IMR-90 (cell line): ENCODE measurements around the gene CAP2. TPM values are rescaled to one million over a fixed set of nuclear protein-coding genes. Genes with fewer than 3 reads are reported as not detected.

Experiments
- ATAC-seq: fragments of 200-7000 bp; cut with Tn5 transposase; 2 replicates; pipeline ENCODE4 v1.9.1; 2020; ENCODE audit warnings: low read depth, mild to moderate bottlenecking, moderate library complexity
- BruUV-seq: library from RNA; stranded (reverse); fragments of 400-500 nt; replicated peaks from 2 replicates; lab custom pipeline; 2021; lab: Mats Ljungman, UMichigan
- CTCF ChIA-PET: fragments of 300-600 bp; formaldehyde crosslinking; extraction: SDS; loops from one replicate; lab custom pipeline; 2021; ENCODE audit warnings: antibody characterized with exemption; lab: Yijun Ruan, JAX
- POLR2A ChIA-PET: fragments of 300-600 bp; sonication (Branson Sonifier 250); formaldehyde crosslinking; loops from one replicate; lab custom pipeline; 2022; ENCODE audit warnings: antibody characterized with exemption; ENCODE audit not compliant: unreplicated experiment; lab: Charles Lee
- DNase-seq: peaks from one replicate; pipeline ENCODE4 v3.0.0; 2013
- H2AFZ ChIP-seq: replicated peaks from 2 replicates; pipeline ENCODE3; 2013; ENCODE audit warnings: low read length, mild to moderate bottlenecking; ENCODE audit not compliant: poor library complexity
- H2AK5ac ChIP-seq: 2 replicates; pipeline ENCODE4 v1.6.1; 2013; ENCODE audit warnings: low read depth, low read length, inconsistent platforms
- H2AK9ac ChIP-seq: replicated peaks from 2 replicates; pipeline ENCODE3; 2013; ENCODE audit warnings: mild to moderate bottlenecking, low read depth, low read length, moderate library complexity; ENCODE audit not compliant: poor library complexity
- H2BK120ac ChIP-seq: 2 replicates; pipeline ENCODE4 v1.6.1; 2013; ENCODE audit warnings: low read depth, low read length, inconsistent platforms
- H2BK15ac ChIP-seq: 3 replicates; pipeline ENCODE4 v1.6.1; 2013; ENCODE audit warnings: low read depth, low read length, inconsistent platforms
- H2BK20ac ChIP-seq: 2 replicates; pipeline ENCODE4 v1.6.1; 2013; ENCODE audit warnings: low read depth, mild to moderate bottlenecking, inconsistent platforms, low read length, moderate library complexity
- H2BK5ac ChIP-seq: 2 replicates; pipeline ENCODE4 v1.6.1; 2013; ENCODE audit warnings: mild to moderate bottlenecking, low read depth, low read length, inconsistent platforms; ENCODE audit not compliant: poor library complexity, severe bottlenecking
- H3K14ac ChIP-seq: replicated peaks from 2 replicates; pipeline ENCODE4 v1.6.1; 2013; ENCODE audit warnings: low read depth, low read length, inconsistent platforms
- H3K18ac ChIP-seq: 2 replicates; pipeline ENCODE4 v1.6.1; 2013; ENCODE audit warnings: low read depth, low read length, control low read depth
- H3K23ac ChIP-seq: 2 replicates; pipeline ENCODE4 v1.6.1; 2013; ENCODE audit warnings: low read depth, low read length, inconsistent platforms
- H3K27ac ChIP-seq: 2 replicates; pipeline ENCODE4 v1.5.1; 2013; ENCODE audit warnings: mild to moderate bottlenecking, control low read depth, low read length; ENCODE audit not compliant: insufficient read depth
- H3K27me3 ChIP-seq: 2 replicates; pipeline ENCODE4 v1.6.1; 2013; ENCODE audit warnings: low read length; ENCODE audit not compliant: control insufficient read depth, insufficient read depth
- H3K36me3 ChIP-seq: 2 replicates; pipeline ENCODE4 v1.6.1; 2013; ENCODE audit warnings: low read length, mixed read lengths; ENCODE audit not compliant: control insufficient read depth, insufficient read depth
- H3K4ac ChIP-seq: 2 replicates; pipeline ENCODE4 v1.6.1; 2013; ENCODE audit warnings: low read depth, low read length, inconsistent platforms
- H3K4me1 ChIP-seq: 2 replicates; pipeline ENCODE4 v1.6.1; 2013; ENCODE audit warnings: low read length, mixed read lengths; ENCODE audit not compliant: control insufficient read depth, insufficient read depth
- H3K4me2 ChIP-seq: 2 replicates; pipeline ENCODE4 v1.6.1; 2013; ENCODE audit warnings: low read depth, mild to moderate bottlenecking, control low read depth, low read length, moderate library complexity
- H3K4me3 ChIP-seq: 2 replicates; pipeline ENCODE4 v1.5.1; 2013; ENCODE audit warnings: low read depth, mild to moderate bottlenecking, control low read depth, low read length, moderate library complexity; ENCODE audit not compliant: insufficient read depth
- H3K56ac ChIP-seq: 2 replicates; pipeline ENCODE4 v1.6.1; 2013; ENCODE audit warnings: low read length, inconsistent platforms; ENCODE audit not compliant: insufficient read depth; ENCODE audit errors: extremely low read depth
- H3K79me1 ChIP-seq, 2 experiments: 2 replicates each; pipeline ENCODE4 v1.6.1; 2013; ENCODE audit warnings: low read length in 2 of 2, inconsistent platforms in 1 of 2, low read depth in 1 of 2
- H3K9ac ChIP-seq: 2 replicates; pipeline ENCODE4 v1.6.1; 2013; ENCODE audit warnings: low read depth, low read length, control low read depth
- H3K9me1 ChIP-seq: 2 replicates; pipeline ENCODE4 v1.6.1; 2013; ENCODE audit warnings: low read length, inconsistent platforms; ENCODE audit not compliant: insufficient read depth
- H3K9me3 ChIP-seq: 2 replicates; pipeline ENCODE4 v1.6.1; 2013; ENCODE audit warnings: low read length; ENCODE audit not compliant: control insufficient read depth, insufficient read depth
- H4K20me1 ChIP-seq: 2 replicates; pipeline ENCODE4 v1.6.1; 2013; ENCODE audit warnings: low read length, inconsistent platforms; ENCODE audit not compliant: insufficient read depth
- H4K5ac ChIP-seq: 2 replicates; pipeline ENCODE4 v1.6.1; 2013; ENCODE audit warnings: mild to moderate bottlenecking, low read depth, low read length, control low read depth
- H4K8ac ChIP-seq, 2 experiments: 2 replicates each; pipeline ENCODE4 v1.6.1; 2013; ENCODE audit warnings: low read depth in 2 of 2, low read length in 2 of 2, control low read depth in 1 of 2, inconsistent platforms in 1 of 2
- H4K91ac ChIP-seq: 2 replicates; pipeline ENCODE4 v1.6.1; 2013; ENCODE audit warnings: low read depth, low read length, inconsistent platforms; ENCODE audit not compliant: insufficient read depth
- POLR2A ChIP-seq: IDR thresholded peaks from 2 replicates; pipeline ENCODE4 v1.6.1; 2012; ENCODE audit warnings: mild to moderate bottlenecking, low read depth, low read length
- SMC3 ChIP-seq: fragments of 150-350 bp; IDR thresholded peaks from 2 replicates; pipeline ENCODE4 v1.6.1; 2016; ENCODE audit warnings: low read depth, mild to moderate bottlenecking, antibody characterized with exemption, low read length, moderate library complexity
- WGBS, 2 experiments: methylation state at CpG; one replicate each; pipeline versions ENCODE4 v1.1.5 to v1.1.7; 2013; ENCODE audit warnings: missing lambda C conversion rate in 2 of 2; ENCODE audit not compliant: insufficient read length in 1 of 2; ENCODE audit errors: extremely low coverage in 2 of 2; 5-methylcytosine and 5-hydroxymethylcytosine counted together
- dilution Hi-C: fragments of 300-500 bp; cut with HindIII; formaldehyde crosslinking; loops from one replicate; pipeline ENCODE4 v1.14.3; 2018; ENCODE audit warnings: low sequenced_read_pairs; ENCODE audit not compliant: unreplicated experiment
- in situ Hi-C: fragments of 300-500 bp; cut with MboI; formaldehyde crosslinking; loops from 3 replicates; pipeline ENCODE4 v1.14.3; 2019; ENCODE audit warnings: low sequenced_read_pairs, inconsistent platforms, mixed read lengths
- intact Hi-C: fragments of 100-400 bp; cut with micrococcal nuclease; formaldehyde crosslinking; loops from 2 replicates; pipeline ENCODE4 v1.10.0; 2022
- polyA plus RNA-seq, 3 experiments: library from polyadenylated mRNA; depleted of rRNA; stranded (reverse); fragments of >200 nt; gene quantifications; 2 replicates each; pipeline ENCODE4 v1.2.3, GENCODE V29; 2012; ENCODE audit warnings: low replicate concordance in 1 of 3
- total RNA-seq: library from RNA; depleted of rRNA; stranded (reverse); fragments of >200 nt; gene quantifications from 2 replicates; pipeline ENCODE4 v1.2.3, GENCODE V29; 2012

CAP2 gene
- total and polyA plus RNA-seq, 2 of the 4 experiments (the other 2 are of a cell fraction): 14.5 to 27.5 TPM

DNA sequence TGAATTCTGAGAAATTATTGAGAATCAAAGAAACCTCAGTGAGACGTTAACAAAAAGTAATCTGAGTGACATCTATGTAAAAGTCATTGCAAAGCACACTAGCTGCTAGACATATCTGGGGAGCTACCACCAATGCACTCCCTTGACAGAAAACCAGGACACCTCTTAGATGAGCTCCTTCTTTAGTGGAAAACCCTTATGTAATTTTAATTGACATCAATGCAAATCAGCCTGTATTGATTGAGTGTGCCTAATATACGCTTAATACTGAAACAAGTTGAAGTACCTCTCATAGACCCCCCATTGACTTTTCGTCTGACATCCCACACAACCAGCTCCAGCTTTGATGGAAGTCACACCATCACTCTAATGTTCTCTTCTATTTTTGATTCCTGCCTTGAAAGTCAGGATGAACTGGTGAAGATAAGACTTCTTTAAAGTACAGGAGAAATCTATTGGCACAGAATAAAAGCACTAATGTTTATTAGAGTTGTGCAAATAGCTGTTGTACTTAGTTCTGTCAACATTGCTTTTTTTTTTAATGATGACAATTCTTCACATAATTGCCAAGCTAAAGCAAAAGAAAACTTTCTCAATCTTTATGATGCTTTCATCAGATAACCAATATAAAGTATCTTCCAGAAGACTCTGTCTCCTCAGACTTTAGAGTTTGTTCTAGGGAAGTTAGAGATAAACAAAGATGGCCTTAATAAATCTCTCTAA, 108.7 kb downstream of the CAP2 start:
- no peak overlapping the region for H4K8ac ChIP-seq
- ATAC-seq (no peak), DNase-seq (no peak)
- H4K91ac ChIP-seq: no peak overlapping the region
- no peak overlapping the region for H2AFZ ChIP-seq
- CTCF ChIA-PET: interaction anchor here (0.6 to 1.2 kb wide), 2 partner anchors 12 to 100 kb away, joined by 3 read pairs; no protein-coding TSS in a partner anchor
- H4K20me1 ChIP-seq: no peaks in the 10 kb centered on the region; the same call in 1 of the 2 replicates
- H3K4ac ChIP-seq: no peak overlapping the region
- H3K27me3 ChIP-seq: no peaks in the 10 kb centered on the region
- H2BK120ac ChIP-seq: no peak overlapping the region
- no peak overlapping the region for H3K27ac ChIP-seq
- no peak overlapping the region for H2BK15ac ChIP-seq
- no CpG with 5 or more reads among the region's 3 CpGs for WGBS, 2 experiments
- dilution Hi-C loops: no loop called here
- H2AK5ac ChIP-seq: no peak overlapping the region
- H3K4me3 ChIP-seq: no peak overlapping the region
- no peaks in the 10 kb centered on the region for H3K9me3 ChIP-seq
- peaks cover 11% of the 10 kb centered on the region for H3K9me1 ChIP-seq
- no peaks in the 10 kb centered on the region for H3K36me3 ChIP-seq
- no peak overlapping the region for H4K5ac ChIP-seq
- no TSS peak for BruUV-seq
- H3K56ac ChIP-seq: no peak overlapping the region
- no peak overlapping the region for H3K23ac ChIP-seq
- intact Hi-C loops: no loop called here
- no peak overlapping the region for H3K18ac ChIP-seq
- no peak overlapping the region for H2AK9ac ChIP-seq
- POLR2A ChIA-PET: no interaction called here
- in situ Hi-C loops: no loop called here
- TF ChIP-seq POLR2A (no peak), SMC3 (no peak)
- H3K79me1 ChIP-seq: peaks cover 5 to 19% of the 10 kb centered on the region in 2 experiments; a peak in 1 of 4 replicates
- no peak overlapping the region for H3K14ac ChIP-seq
- H2BK5ac ChIP-seq: no peak overlapping the region
- no peak overlapping the region for H3K4me2 ChIP-seq
- H3K4me1 ChIP-seq: peaks cover 4% of the 10 kb centered on the region; the same call in 1 of the 2 replicates
- no peak overlapping the region for H3K9ac ChIP-seq
- no peak overlapping the region for H2BK20ac ChIP-seq
